RWPE2 (cell line): ENCODE data around the gene FRAS1.
A peak's percentile ranks its signal among the peaks of the same experiment; 100 is the strongest.

Source experiments
- ATAC-seq: fragments of 200-7000 bp; cut with Tn5 transposase; 3 replicates; pipeline ENCODE4 v1.9.1; 2021; ENCODE audit warnings: low read depth
- DNase-seq: peaks from one replicate; pipeline ENCODE4 v3.0.0-alpha.2; 2020; ENCODE audit warnings: low spot score
- H3K27ac ChIP-seq: fragments of 450-650 bp; 2 replicates; pipeline ENCODE4 v1.5.1; 2017; ENCODE audit warnings: mild to moderate bottlenecking; ENCODE audit not compliant: poor library complexity, severe bottlenecking
- H3K27me3 ChIP-seq: fragments of 250-450 bp; sonication (Bioruptor Pico); 2 replicates; pipeline ENCODE4 v1.5.1; 2021; ENCODE audit warnings: mild to moderate bottlenecking, moderate library complexity; ENCODE audit not compliant: insufficient read depth, poor library complexity, severe bottlenecking
- H3K36me3 ChIP-seq: fragments of 250-450 bp; sonication (Bioruptor Pico); 2 replicates; pipeline ENCODE4 v1.5.1; 2020; ENCODE audit warnings: low read depth, mild to moderate bottlenecking, moderate library complexity
- H3K4me1 ChIP-seq: fragments of 250-450 bp; sonication (Bioruptor Pico); 2 replicates; pipeline ENCODE4 v1.5.1; 2021; ENCODE audit warnings: mild to moderate bottlenecking, moderate library complexity; ENCODE audit not compliant: insufficient read depth, poor library complexity, severe bottlenecking
- H3K4me3 ChIP-seq: fragments of 250-450 bp; sonication (Bioruptor Pico); 2 replicates; pipeline ENCODE4 v1.5.1; 2021; ENCODE audit warnings: mild to moderate bottlenecking, moderate library complexity; ENCODE audit not compliant: severe bottlenecking
- H3K9me3 ChIP-seq: fragments of 250-450 bp; sonication (Bioruptor Pico); 2 replicates; pipeline ENCODE4 v1.5.1; 2021; ENCODE audit warnings: mild to moderate bottlenecking, moderate library complexity; ENCODE audit not compliant: severe bottlenecking
- TF ChIP-seq, protein P1 (sequence below): fragments of 450-650 bp; IDR thresholded peaks from one replicate; pipeline ENCODE4 v1.5.1; 2017; ENCODE audit warnings: mild to moderate bottlenecking, moderate library complexity; ENCODE audit not compliant: poor library complexity, severe bottlenecking

The FRAS1 gene

DNA sequence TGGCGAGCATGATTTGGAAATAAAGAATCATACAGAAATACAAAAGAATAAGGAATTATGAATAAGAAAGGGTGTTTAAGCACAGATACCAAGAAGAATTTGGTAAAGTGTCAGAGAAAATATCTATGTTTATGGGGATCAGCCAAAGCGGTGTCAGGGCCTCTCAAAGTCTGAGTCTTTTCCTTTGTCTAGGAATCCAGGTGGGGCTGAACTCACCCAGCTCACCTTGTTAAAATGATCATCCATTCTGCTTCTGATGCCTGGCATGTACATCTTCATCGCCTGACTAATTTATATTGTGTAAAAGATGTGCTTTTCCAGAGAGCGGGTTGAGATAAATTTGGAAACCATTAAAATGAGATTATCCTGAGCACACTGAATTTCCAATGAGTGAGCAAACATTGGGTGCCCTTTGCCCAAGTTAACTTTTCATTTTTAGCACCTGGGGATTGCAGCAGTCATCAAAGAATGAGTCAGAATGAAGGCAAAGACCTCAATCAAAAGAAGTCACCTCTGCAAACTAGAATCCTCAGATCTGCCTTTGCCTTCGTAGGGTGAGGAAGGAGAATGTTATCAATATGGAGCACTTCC lies 352.6 kb downstream of the FRAS1 start:
- ATAC-seq: no peak
- Histone ChIP-seq H3K27ac (no peak overlapping the region), H3K4me3 (no peak overlapping the region), H3K9me3 (no peaks in the 10 kb centered on the region), H3K4me1 (no peaks in the 10 kb centered on the region), H3K36me3 (no peaks in the 10 kb centered on the region), H3K27me3 (no peaks in the 10 kb centered on the region)
- TF ChIP-seq, protein P1, sequence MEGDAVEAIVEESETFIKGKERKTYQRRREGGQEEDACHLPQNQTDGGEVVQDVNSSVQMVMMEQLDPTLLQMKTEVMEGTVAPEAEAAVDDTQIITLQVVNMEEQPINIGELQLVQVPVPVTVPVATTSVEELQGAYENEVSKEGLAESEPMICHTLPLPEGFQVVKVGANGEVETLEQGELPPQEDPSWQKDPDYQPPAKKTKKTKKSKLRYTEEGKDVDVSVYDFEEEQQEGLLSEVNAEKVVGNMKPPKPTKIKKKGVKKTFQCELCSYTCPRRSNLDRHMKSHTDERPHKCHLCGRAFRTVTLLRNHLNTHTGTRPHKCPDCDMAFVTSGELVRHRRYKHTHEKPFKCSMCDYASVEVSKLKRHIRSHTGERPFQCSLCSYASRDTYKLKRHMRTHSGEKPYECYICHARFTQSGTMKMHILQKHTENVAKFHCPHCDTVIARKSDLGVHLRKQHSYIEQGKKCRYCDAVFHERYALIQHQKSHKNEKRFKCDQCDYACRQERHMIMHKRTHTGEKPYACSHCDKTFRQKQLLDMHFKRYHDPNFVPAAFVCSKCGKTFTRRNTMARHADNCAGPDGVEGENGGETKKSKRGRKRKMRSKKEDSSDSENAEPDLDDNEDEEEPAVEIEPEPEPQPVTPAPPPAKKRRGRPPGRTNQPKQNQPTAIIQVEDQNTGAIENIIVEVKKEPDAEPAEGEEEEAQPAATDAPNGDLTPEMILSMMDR: no peak
- DNase-seq: no peak

DNA sequence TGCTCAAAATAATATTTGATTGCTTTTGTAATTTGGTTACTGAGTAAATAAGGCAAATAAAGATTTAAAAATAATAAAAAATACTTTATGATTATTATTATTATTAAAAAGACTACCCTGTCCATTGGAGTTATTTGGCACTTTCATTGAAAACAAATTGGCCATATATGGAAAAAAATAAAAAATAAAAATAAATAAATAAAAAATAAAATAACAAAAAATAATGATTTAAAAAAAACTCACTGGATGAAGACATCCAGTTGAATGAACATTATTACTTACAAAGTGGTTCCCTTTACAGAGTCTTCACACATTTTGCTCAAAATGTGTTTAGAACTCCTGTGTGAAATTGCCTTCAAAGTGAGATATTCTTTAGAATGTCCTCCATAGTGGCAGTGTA lies 353.1 kb downstream of the FRAS1 start:
- TF ChIP-seq, protein P1: no peak
- H3K9me3 ChIP-seq: no peaks in the 10 kb centered on the region

DNA sequence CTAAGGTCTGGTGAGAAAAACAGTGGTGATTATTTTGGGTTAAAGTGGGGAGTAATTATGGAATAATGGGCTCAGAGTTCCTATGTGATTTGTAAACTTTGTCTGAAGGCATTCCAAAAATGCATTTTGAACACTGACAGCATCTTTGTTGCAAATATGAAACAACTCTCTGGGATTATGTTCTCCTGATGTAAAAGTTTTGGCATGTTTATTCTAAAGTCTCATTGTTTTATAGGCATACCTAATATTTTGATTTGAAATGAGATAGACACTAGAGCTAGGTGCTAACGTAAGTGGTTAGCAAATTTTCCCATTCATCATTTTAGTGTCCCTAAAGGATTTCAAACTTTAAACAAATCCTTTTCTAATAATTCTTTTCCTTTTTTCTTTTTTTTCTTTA lies 353.6 kb downstream of the FRAS1 start:
- H3K4me3 ChIP-seq: no peak overlapping the region
- no peaks in the 10 kb centered on the region for H3K4me1 ChIP-seq
- no peak for DNase-seq
- no peak overlapping the region for H3K27ac ChIP-seq
- no peaks in the 10 kb centered on the region for H3K36me3 ChIP-seq
- no peaks in the 10 kb centered on the region for H3K9me3 ChIP-seq
- H3K27me3 ChIP-seq: no peaks in the 10 kb centered on the region
- TF ChIP-seq, protein P1: no peak
- ATAC-seq: no peak

More for the DNA sequence above, 353.1 kb downstream of the FRAS1 start:
- no peaks in the 10 kb centered on the region for H3K36me3 ChIP-seq
- no peak overlapping the region for H3K4me3 ChIP-seq
- H3K4me1 ChIP-seq: no peaks in the 10 kb centered on the region
- H3K27ac ChIP-seq: no peak overlapping the region
- no peak for DNase-seq
- no peaks in the 10 kb centered on the region for H3K27me3 ChIP-seq
- ATAC-seq: no peak

DNA sequence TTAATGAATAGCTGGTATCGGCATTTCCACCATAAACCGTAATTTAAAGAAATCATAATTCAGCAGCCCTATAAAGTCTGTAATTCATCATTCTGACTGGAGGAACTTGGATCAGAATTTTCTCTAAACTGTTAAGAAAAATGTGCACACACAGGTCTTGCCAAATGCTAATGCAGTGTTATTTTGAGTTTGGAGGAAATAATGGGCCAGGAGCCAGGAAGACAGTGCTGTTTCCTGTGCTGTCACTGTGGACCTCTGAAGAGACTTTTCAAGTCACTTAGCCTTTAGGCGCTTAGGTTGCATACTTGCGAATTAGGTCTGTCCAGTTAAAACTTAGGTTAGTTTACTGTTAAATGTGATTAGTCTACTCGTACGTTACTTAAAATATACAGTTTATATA lies 357.0 kb downstream of the FRAS1 start:
- no peak overlapping the region for H3K27ac ChIP-seq
- peaks cover 7% of the 10 kb centered on the region for H3K4me1 ChIP-seq
- ATAC-seq (no peak), DNase-seq (no peak)
- H3K4me3 ChIP-seq: no peak overlapping the region
- H3K36me3 ChIP-seq: no peaks in the 10 kb centered on the region
- TF ChIP-seq, protein P1: no peak
- H3K27me3 ChIP-seq: no peaks in the 10 kb centered on the region
- H3K9me3 ChIP-seq: no peaks in the 10 kb centered on the region

DNA sequence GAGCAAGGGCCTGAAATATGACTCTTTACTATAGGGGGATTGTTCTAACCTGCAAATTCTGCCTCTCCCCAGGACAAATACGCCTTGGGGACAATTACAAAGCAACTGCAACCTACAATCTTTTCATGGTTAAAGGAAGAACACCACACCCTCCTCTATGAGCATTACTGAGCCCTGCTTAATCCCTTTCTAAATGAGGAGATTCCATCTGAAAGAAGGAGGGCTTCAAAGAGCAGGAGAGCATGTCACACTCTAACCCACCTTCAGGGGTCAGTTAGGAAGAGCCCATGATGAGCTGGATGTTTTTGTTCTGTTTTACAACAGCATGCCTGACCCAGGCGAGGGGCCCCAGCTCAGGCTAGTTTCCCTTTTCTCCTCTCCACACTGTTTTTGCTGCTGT lies 360.5 kb downstream of the FRAS1 start:
- no peaks in the 10 kb centered on the region for H3K36me3 ChIP-seq
- DNase-seq: no peak
- TF ChIP-seq, protein P1: no peak
- H3K4me3 ChIP-seq: no peak overlapping the region
- H3K4me1 ChIP-seq: peaks cover 7% of the 10 kb centered on the region
- H3K27me3 ChIP-seq: no peaks in the 10 kb centered on the region
- H3K9me3 ChIP-seq: no peaks in the 10 kb centered on the region
- no peak overlapping the region for H3K27ac ChIP-seq
- peak; percentile 64 for ATAC-seq
